Psoas muscle (tissue), 8 donors: ENCODE measurements around the gene FAM131C. TPM values are rescaled to one million over a fixed set of nuclear protein-coding genes. Genes with fewer than 3 reads are reported as not detected.

ENCODE experiments used
- ATAC-seq, 4 donors: fragments of 200-7000 bp; cut with Tn5 transposase; one replicate each; pipeline ENCODE4 v1.9.1; 2020; ENCODE audit warnings: moderate library complexity in 3 of 4, mild to moderate bottlenecking in 2 of 4
- DNase-seq, 2 donors: peaks; one replicate each; pipeline ENCODE4 v3.0.0-alpha.2; 2020
- H3K27ac ChIP-seq: fragments of 200-600 bp; one replicate; pipeline ENCODE4 v1.8.0; 2022
- H3K27me3 ChIP-seq, 3 donors: fragments of 200-600 bp in 1 of 3; one replicate each; pipeline versions ENCODE4 v1.6.1 to v1.8.0; 2013 to 2022; ENCODE audit warnings: low read length in 2 of 3, mild to moderate bottlenecking in 2 of 3, moderate library complexity in 1 of 3; ENCODE audit not compliant: insufficient read depth in 3 of 3
- H3K36me3 ChIP-seq, 2 donors: fragments of 200-600 bp in 1 of 2; one replicate each; pipeline versions ENCODE4 v1.6.1 to v1.8.0; 2013 to 2022; ENCODE audit warnings: low read depth in 1 of 2, mild to moderate bottlenecking in 1 of 2, moderate library complexity in 1 of 2; ENCODE audit not compliant: insufficient read depth in 1 of 2
- H3K4me1 ChIP-seq: fragments of 200-600 bp; one replicate; pipeline ENCODE4 v1.8.0; 2022
- H3K4me3 ChIP-seq: fragments of 200-600 bp; one replicate; pipeline ENCODE4 v1.8.0; 2022; ENCODE audit warnings: mild to moderate bottlenecking
- H3K9me3 ChIP-seq: fragments of 200-600 bp; one replicate; pipeline ENCODE4 v1.8.0; 2022
- CTCF ChIP-seq: fragments of 200-600 bp; IDR thresholded peaks from one replicate; pipeline ENCODE4 v1.8.0; 2022; ENCODE audit warnings: antibody characterized with exemption
- WGBS, 3 donors: extraction: QIAGEN DNeasy Blood & Tissue Kit; methylation state at CpG; one replicate each; pipeline versions ENCODE4 v1.1.6 to v1.1.7; 2013; 5-methylcytosine and 5-hydroxymethylcytosine counted together
- intact Hi-C, 2 donors: fragments of 100-400 bp; cut with DNase I; formaldehyde crosslinking; loops; one replicate each; pipeline versions ENCODE4 v1.11.0 to v1.14.2; 2022
- polyA plus RNA-seq, 3 donors: library from polyadenylated mRNA; stranded (reverse); fragments of 200-250 nt; gene quantifications; one replicate each; pipeline ENCODE4 v1.2.3, GENCODE V29; 2013
- total RNA-seq, 4 donors: library from RNA; stranded (reverse); fragmentation: NEBNext Ultra II Directional in 2 of 4; extraction: Animal tissue kit (Norgen Biotek cat#: 25700) in 2 of 4; gene quantifications; one replicate each; pipeline versions ENCODE4 v1.2.1 to v1.2.4, GENCODE V29; 2021 to 2023
- donor health status: healthy with polysubstance abuse.
- donor health status: DM: no; HTN: no; CAD: no; lungs with moderate emphysema.
- donor health status: Bipolar disorder and iron deficiency.
- donor health status: healthy.
- donor health status: DM: yes; HTN: yes; CAD: no.
- donor health status: DM: no; HTN: no; CAD: no.
- donor health status: DM: no; HTN: no; CAD: no.
- donor health status: DM: yes; HTN: yes; CAD: no.

FAM131C gene
- total and polyA plus RNA-seq, 7 donors, result 0.01 to 0.51 (median 0.06) TPM; not detected in 4

GRCh38 chr1:16013908-16014258 is 59.6 kb downstream of the FAM131C start:
- H3K27me3 ChIP-seq, result no peaks in the 10 kb centered on the region
- no peak for ATAC-seq
- H3K36me3 ChIP-seq, result no peaks in the 10 kb centered on the region
- TF ChIP-seq CTCF, result no peak
- H3K4me1 ChIP-seq, result peaks cover 47% of the 10 kb centered on the region
- peak in 1 of 2 donors; percentile 62 for DNase-seq
- peak overlapping the region; percentile 84 for H3K4me3 ChIP-seq
- no peaks in the 10 kb centered on the region for H3K9me3 ChIP-seq
- 33 to 55% (median 43%) methylated on average over 4 of the region's 4 CpGs for WGBS, 3 donors
- intact Hi-C loops, result no loop called here
- H3K27ac ChIP-seq, result peak overlapping the region; percentile 100

- peak overlapping the region; percentile 84 for H3K4me3 ChIP-seq
- H3K9me3 ChIP-seq, result no peaks in the 10 kb centered on the region
- TF ChIP-seq CTCF, result no peak
- no peaks in the 10 kb centered on the region for H3K36me3 ChIP-seq
- DNase-seq, result peak; percentile 86 to 95
- no peaks in the 10 kb centered on the region for H3K27me3 ChIP-seq
- H3K27ac ChIP-seq, result peak overlapping the region; percentile 100
- H3K4me1 ChIP-seq, result peaks cover 42% of the 10 kb centered on the region
- intact Hi-C loops, result no loop called here
- 8 to 22% (median 12%) methylated on average over 20 to 28 of the region's 28 CpGs for WGBS, 3 donors
- ATAC-seq, result peak; percentile 46 to 60 (median 48)
Observed at GRCh38 chr1:16013220-16013907, 60.1 kb downstream of the FAM131C start.

- peak; percentile 49 to 65 (median 52) for ATAC-seq
- Histone ChIP-seq H3K4me3 (peak overlapping the region; percentile 84), H3K36me3 (no peaks in the 10 kb centered on the region), H3K27me3 (no peaks in the 10 kb centered on the region), H3K27ac (peak overlapping the region; percentile 100), H3K4me1 (peaks cover 36% of the 10 kb centered on the region), H3K9me3 (no peaks in the 10 kb centered on the region)
- intact Hi-C loops, result no loop called here
- TF ChIP-seq CTCF, result no peak
- peak; percentile 87 to 95 for DNase-seq
- WGBS, 3 donors, result 4 to 6% (median 4%) methylated on average over 28 to 36 of the region's 36 CpGs
Observed at GRCh38 chr1:16012590-16013219, 60.7 kb downstream of the FAM131C start.

- H3K27me3 ChIP-seq, result no peaks in the 10 kb centered on the region
- no peaks in the 10 kb centered on the region for H3K9me3 ChIP-seq
- ATAC-seq (no peak), DNase-seq (peak in 1 of 2 donors; percentile 54)
- intact Hi-C loops, result no loop called here
- no peak for TF ChIP-seq CTCF
- H3K4me3 ChIP-seq, result peak overlapping the region; percentile 84
- H3K4me1 ChIP-seq, result peaks cover 36% of the 10 kb centered on the region
- 87 to 92% (median 90%) methylated on average over 11 of the region's 11 CpGs for WGBS, 3 donors
- no peaks in the 10 kb centered on the region for H3K36me3 ChIP-seq
- peak overlapping the region; percentile 100 for H3K27ac ChIP-seq
Observed at GRCh38 chr1:16011936-16012589, 61.4 kb downstream of the FAM131C start.
